OCI-LY1 (cell line): ENCODE data around the gene NIPAL1.
"Not testable (repeated sequence)": the region's sequence is repeated elsewhere in the genome, so short reads cannot be mapped to it uniquely, and the experiment has no call there.

Experiments
- H2AFZ ChIP-seq: fragments of 200-600 bp; sonication (generic), shearing (Covaris generic); 2 replicates; pipeline ENCODE4 v1.6.0; 2014; ENCODE audit warnings: antibody characterized with exemption, mild to moderate bottlenecking, low read length
- H3F3A ChIP-seq: fragments of 200-600 bp; sonication (generic), shearing (Covaris generic); 2 replicates; pipeline ENCODE4 v1.6.0; 2014; ENCODE audit warnings: mild to moderate bottlenecking, antibody characterized with exemption, low read length, moderate library complexity; ENCODE audit not compliant: insufficient read depth
- H3K27ac ChIP-seq: fragments of 200-600 bp; sonication (generic); 2 replicates; pipeline ENCODE4 v1.5.1; 2014; ENCODE audit warnings: low read length, mixed run types, mild to moderate bottlenecking, low read depth; ENCODE audit not compliant: poor library complexity, severe bottlenecking
- H3K27me3 ChIP-seq: fragments of 200-600 bp; sonication (generic); 2 replicates; pipeline ENCODE4 v1.6.0; 2014; ENCODE audit warnings: antibody characterized with exemption, mild to moderate bottlenecking, low read length, moderate library complexity; ENCODE audit not compliant: insufficient read depth
- H3K36me3 ChIP-seq: fragments of 200-600 bp; sonication (generic); 2 replicates; pipeline ENCODE4 v1.6.1; 2014; ENCODE audit warnings: mild to moderate bottlenecking, antibody characterized with exemption, low read length, moderate library complexity, mixed read lengths; ENCODE audit not compliant: insufficient read depth
- H3K4me1 ChIP-seq: fragments of 200-600 bp; sonication (generic); 2 replicates; pipeline ENCODE4 v1.5.1; 2014; ENCODE audit warnings: mild to moderate bottlenecking, low read length, moderate library complexity; ENCODE audit not compliant: insufficient read depth, severe bottlenecking
- H3K4me2 ChIP-seq: fragments of 200-600 bp; sonication (generic), shearing (Covaris generic); 2 replicates; pipeline ENCODE4 v1.6.1; 2014; ENCODE audit warnings: low read length
- H3K4me3 ChIP-seq: fragments of 200-600 bp; sonication (generic); 2 replicates; pipeline ENCODE4 v1.5.1; 2014; ENCODE audit warnings: low read length, low read depth, mild to moderate bottlenecking, mixed read lengths; ENCODE audit not compliant: poor library complexity, severe bottlenecking
- H3K79me2 ChIP-seq: fragments of 200-600 bp; shearing (Covaris generic); 2 replicates; pipeline ENCODE4 v1.6.1; 2016; ENCODE audit warnings: mixed run types, low read length, mixed read lengths; ENCODE audit not compliant: insufficient read depth
- H3K9ac ChIP-seq: fragments of 200-600 bp; sonication (generic), shearing (Covaris generic); 2 replicates; pipeline ENCODE4 v1.6.1; 2014; ENCODE audit warnings: mild to moderate bottlenecking, low read length, mixed read lengths
- H3K9me2 ChIP-seq: fragments of 200-600 bp; sonication (generic), shearing (Covaris generic); 2 replicates; pipeline ENCODE4 v1.6.1; 2014; ENCODE audit warnings: low read depth, mild to moderate bottlenecking, low read length, mixed read lengths
- H3K9me3 ChIP-seq: fragments of 200-600 bp; shearing (Covaris generic); 2 replicates; pipeline ENCODE4 v1.6.1; 2014; ENCODE audit warnings: low read length, mixed read lengths
- H4K20me1 ChIP-seq: fragments of 200-600 bp; sonication (generic), shearing (Covaris generic); 2 replicates; pipeline ENCODE4 v1.6.0; 2016; ENCODE audit warnings: mild to moderate bottlenecking, low read length; ENCODE audit not compliant: insufficient read depth
- CTCF ChIP-seq: fragments of 200-600 bp; sonication (generic), shearing (Covaris generic); IDR thresholded peaks from 2 replicates; pipeline ENCODE4 v1.5.1; 2017; ENCODE audit warnings: mild to moderate bottlenecking, antibody characterized with exemption, low read length, moderate library complexity, mixed read lengths
- EZH2 ChIP-seq: fragments of 200-600 bp; sonication (generic), shearing (Covaris generic); IDR thresholded peaks from 2 replicates; pipeline ENCODE4 v1.8.0; 2017; ENCODE audit warnings: borderline replicate concordance, mixed run types, mild to moderate bottlenecking, antibody characterized with exemption, low read length, moderate library complexity, mixed read lengths

The NIPAL1 gene

DNA sequence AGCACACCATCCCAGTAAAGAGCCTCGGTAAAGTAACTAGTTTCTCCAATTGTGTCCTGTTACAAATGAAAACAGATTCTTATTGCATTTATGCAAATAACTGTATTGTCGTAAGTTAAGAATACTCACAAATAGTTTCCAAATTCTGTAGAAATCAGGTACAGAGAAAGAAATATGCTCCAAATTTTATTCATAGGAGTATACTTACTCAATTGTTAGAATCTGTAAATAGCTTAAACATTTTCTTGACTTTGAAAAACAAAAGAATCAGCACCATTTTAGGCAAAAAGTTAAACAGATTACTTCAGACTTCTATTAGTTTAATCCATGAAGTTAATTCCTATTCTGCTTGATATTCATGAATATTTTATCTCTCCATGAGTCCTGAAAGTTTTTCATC lies 10.8 kb upstream of the NIPAL1 start:
- Histone ChIP-seq H3K4me2 (no peak overlapping the region), H3K9me2 (no peaks in the 10 kb centered on the region), H3K4me3 (no peak overlapping the region), H4K20me1 (no peaks in the 10 kb centered on the region), H3K27ac (no peak overlapping the region), H3K9ac (no peak overlapping the region), H3K27me3 (no peaks in the 10 kb centered on the region), H3K79me2 (no peaks in the 10 kb centered on the region), H3K36me3 (no peaks in the 10 kb centered on the region), H3K9me3 (peaks cover 2% of the 10 kb centered on the region; the same call in 1 of the 2 replicates), H3F3A (no peaks in the 10 kb centered on the region), H2AFZ (no peak overlapping the region), H3K4me1 (no peaks in the 10 kb centered on the region)
- TF ChIP-seq CTCF (no peak), EZH2 (no peak)

DNA sequence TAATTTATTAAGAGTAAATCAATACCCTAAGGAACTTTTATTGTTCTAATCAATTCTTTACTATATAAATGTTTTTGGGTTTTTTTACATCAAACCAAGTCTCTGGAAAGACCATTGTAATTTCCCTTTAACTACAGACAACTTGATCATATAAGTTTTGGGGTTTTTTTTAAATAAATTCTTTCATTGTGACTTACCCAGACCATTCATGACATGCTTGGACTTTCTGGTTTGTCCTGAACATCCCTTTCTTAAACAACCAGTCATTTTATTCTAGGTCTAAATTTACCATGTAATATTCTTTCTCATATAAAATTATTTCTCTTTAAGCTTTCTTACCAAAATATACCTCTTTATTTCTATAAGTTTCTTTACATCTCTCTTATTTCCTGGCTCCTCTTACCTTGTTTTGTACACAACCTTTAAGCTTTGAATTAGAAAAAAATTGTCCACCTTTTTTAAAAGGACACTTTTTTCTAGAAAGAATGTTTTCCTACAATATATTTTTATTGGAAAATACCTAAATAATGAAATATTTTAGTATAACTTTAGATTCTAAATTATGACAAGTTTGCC lies 8.5 kb upstream of the NIPAL1 start:
- Histone ChIP-seq H3K4me3 (no peak overlapping the region), H3K27ac (no peak overlapping the region), H4K20me1 (no peaks in the 10 kb centered on the region), H2AFZ (no peak overlapping the region), H3F3A (no peaks in the 10 kb centered on the region), H3K9me3 (peaks cover 2% of the 10 kb centered on the region; the same call in 1 of the 2 replicates), H3K79me2 (no peaks in the 10 kb centered on the region), H3K27me3 (no peaks in the 10 kb centered on the region), H3K4me2 (no peak overlapping the region), H3K36me3 (no peaks in the 10 kb centered on the region), H3K4me1 (no peaks in the 10 kb centered on the region), H3K9me2 (no peaks in the 10 kb centered on the region), H3K9ac (no peak overlapping the region)
- no peak for TF ChIP-seq CTCF
- no peak for TF ChIP-seq EZH2

DNA sequence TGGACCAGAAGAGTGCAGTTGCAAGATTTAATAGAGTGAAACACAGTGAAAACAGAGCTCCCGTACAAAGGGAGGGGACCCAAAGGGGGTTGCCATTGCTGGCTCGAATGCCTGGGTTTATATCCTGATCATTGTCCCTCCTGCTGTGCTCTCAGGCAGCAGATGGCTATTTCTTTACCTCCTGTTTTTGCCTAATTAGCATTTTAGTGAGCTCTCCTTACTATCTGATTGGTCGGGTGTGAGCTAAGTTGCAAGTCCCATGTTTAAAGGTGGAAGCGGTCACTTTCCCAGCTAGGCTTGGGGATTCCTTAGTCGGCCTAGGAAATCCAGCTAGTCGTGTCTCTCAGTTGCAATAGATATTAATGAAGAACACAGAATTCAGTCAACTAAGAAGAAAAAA lies 5.7 kb upstream of the NIPAL1 start:
- H3K4me2 ChIP-seq, H3F3A ChIP-seq, H3K9me2 ChIP-seq, H3K79me2 ChIP-seq, H3K9ac ChIP-seq, H3K9me3 ChIP-seq, H3K36me3 ChIP-seq, H3K4me1 ChIP-seq, H2AFZ ChIP-seq, H3K27me3 ChIP-seq, H4K20me1 ChIP-seq, H3K27ac ChIP-seq, H3K4me3 ChIP-seq: not testable (repeated sequence)

- no peak overlapping the region for H3K4me2 ChIP-seq
- H3K36me3 ChIP-seq: no peaks in the 10 kb centered on the region
- H3K27ac ChIP-seq: no peak overlapping the region
- H3K9me3 ChIP-seq: no peaks in the 10 kb centered on the region; the same call in 1 of the 2 replicates
- no peaks in the 10 kb centered on the region for H3K79me2 ChIP-seq
- H2AFZ ChIP-seq: no peak overlapping the region
- H3K4me3 ChIP-seq: no peak overlapping the region
- peaks cover 9% of the 10 kb centered on the region for H3K4me1 ChIP-seq
- no peak for TF ChIP-seq CTCF
- no peak for TF ChIP-seq EZH2
- H4K20me1 ChIP-seq: no peaks in the 10 kb centered on the region
- no peak overlapping the region for H3K9ac ChIP-seq
- H3K9me2 ChIP-seq: no peaks in the 10 kb centered on the region
- no peaks in the 10 kb centered on the region for H3F3A ChIP-seq
- H3K27me3 ChIP-seq: no peaks in the 10 kb centered on the region
Observed at GRCh38 chr4:48011722-48012121, 4.8 kb upstream of the NIPAL1 start.
